ENCODE results near the gene CARMIL3. TPM values are rescaled to one million over a fixed set of nuclear protein-coding genes. Genes with fewer than 3 reads are reported as not detected.

Gene CARMIL3
- total and polyA plus RNA-seq, 4 experiments from 2014 or later: 0.15 to 0.22 TPM; not detected in 2

- no peaks in the 10 kb centered on the region for H3K9me3 ChIP-seq (ENCODE audit: control insufficient read depth in 1 of 2, low read length in 2 of 2)
- H3K36me3 ChIP-seq (ENCODE audit: insufficient read depth, low read length): no peaks in the 10 kb centered on the region
- H3K4me3 Mint-ChIP-seq: no peak overlapping the region
- H3K27ac Mint-ChIP-seq: peak overlapping the region in 1 of 7 donors; percentile 52
- H3K36me3 Mint-ChIP-seq: no peaks in the 10 kb centered on the region
- no peaks in the 10 kb centered on the region for H3K27me3 ChIP-seq (ENCODE audit: insufficient read depth, low read length)
- no peak for DNase-seq
- no peaks in the 10 kb centered on the region for H3K9me3 Mint-ChIP-seq
- CTCF ChIA-PET (ENCODE audit: partially characterized antibody): interaction anchor here (0.7 to 17.4 kb wide), 25 partner anchors 9 to 374 kb away, joined by 3 to 475 read pairs (median 6); partner anchors contain the start of genes CPNE6, DCAF11, DHRS4L2 and IRF9
- H3K27me3 Mint-ChIP-seq: peaks cover 6 to 7% of the 10 kb centered on the region in 2 donors
- no peak overlapping the region for H3K27ac ChIP-seq (ENCODE audit: low read depth, low read length)
- H3K4me1 ChIP-seq (ENCODE audit: insufficient read depth, low read length): peaks cover 8% of the 10 kb centered on the region
- no peak overlapping the region for H3K4me3 ChIP-seq (ENCODE audit: low read length in 2 of 2)
- POLR2A ChIA-PET (ENCODE audit: partially characterized antibody): interaction anchor here (0.6 to 3.6 kb wide), 10 partner anchors 24 to 158 kb away, joined by 3 to 55 read pairs (median 20); partner anchors contain the start of genes DCAF11, EMC9, IRF9 and MDP1
- peaks cover 9 to 17% (median 12%) of the 10 kb centered on the region in 4 donors for H3K4me1 Mint-ChIP-seq
- intact Hi-C loops (cut with micrococcal nuclease): loop anchor here (5.0 kb wide), 1 partner anchor 380 kb away; no protein-coding TSS in a partner anchor
Observed at GRCh38 chr14:24057271-24057670, 5.5 kb downstream of the CARMIL3 start.

DNA sequence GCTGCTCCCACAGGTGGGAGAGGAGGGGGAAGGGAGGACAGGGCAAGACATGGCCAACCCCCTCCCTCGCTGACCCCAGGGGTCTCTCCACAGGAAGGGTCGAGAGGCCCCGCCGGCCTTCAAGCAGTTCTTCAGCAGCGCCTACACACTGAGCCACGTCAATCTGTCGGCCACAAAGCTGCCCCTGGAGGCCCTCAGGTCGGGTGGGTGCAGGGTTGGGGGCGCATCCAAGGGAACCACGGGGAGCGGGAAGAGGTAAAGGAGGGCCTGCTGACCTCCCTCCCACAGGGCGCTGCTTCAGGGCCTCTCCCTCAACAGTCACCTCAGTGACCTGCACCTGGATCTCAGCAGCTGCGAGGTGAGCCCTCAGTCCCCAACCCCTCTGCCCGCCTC, 6.1 kb downstream of the CARMIL3 start:
- no peaks in the 10 kb centered on the region for H3K27me3 ChIP-seq (ENCODE audit: insufficient read depth, low read length)
- no peak overlapping the region for H3K4me3 ChIP-seq (ENCODE audit: low read length in 2 of 2)
- CTCF ChIA-PET (ENCODE audit: partially characterized antibody): interaction anchor here (0.7 to 17.4 kb wide), 32 partner anchors 8 to 373 kb away, joined by 3 to 475 read pairs (median 5); partner anchors contain the start of genes CPNE6, DCAF11, DHRS4L2 and IRF9
- intact Hi-C loops (cut with micrococcal nuclease): loop anchor here (1.0 to 5.0 kb wide), 8 partner anchors 32 to 379 kb away; partner anchors contain the start of genes IRF9 and PCK2
- H3K4me1 Mint-ChIP-seq: peaks cover 6 to 14% (median 8%) of the 10 kb centered on the region in 4 donors
- peak overlapping the region in 2 of 7 donors; percentile 4 to 41 for H3K27ac Mint-ChIP-seq
- POLR2A ChIA-PET (ENCODE audit: partially characterized antibody): interaction anchor here (0.8 to 3.6 kb wide), 16 partner anchors 8 to 233 kb away, joined by 3 to 55 read pairs (median 7); partner anchors contain the start of genes DCAF11, EMC9, IRF9 and MDP1
- no peak overlapping the region for H3K4me3 Mint-ChIP-seq
- H3K27me3 Mint-ChIP-seq: peaks cover 6% of the 10 kb centered on the region in 2 donors
- no peaks in the 10 kb centered on the region for H3K9me3 ChIP-seq (ENCODE audit: control insufficient read depth in 1 of 2, low read length in 2 of 2)
- no peaks in the 10 kb centered on the region for H3K36me3 Mint-ChIP-seq
- no peaks in the 10 kb centered on the region for H3K36me3 ChIP-seq (ENCODE audit: insufficient read depth, low read length)
- no peak overlapping the region for H3K27ac ChIP-seq (ENCODE audit: low read depth, low read length)
- H3K9me3 Mint-ChIP-seq: peaks cover 0 to 1% (median 0%) of the 10 kb centered on the region in 8 donors
- no peak for DNase-seq
- peaks cover 2% of the 10 kb centered on the region for H3K4me1 ChIP-seq (ENCODE audit: insufficient read depth, low read length)

- Mint-ChIP-seq H3K9me3 (peaks cover 0 to 2% (median 0%) of the 10 kb centered on the region in 8 donors), H3K27ac (peak overlapping the region in 6 of 7 donors; percentile 10 to 81 (median 36)), H3K36me3 (no peaks in the 10 kb centered on the region), H3K4me1 (peaks cover 2 to 8% (median 3%) of the 10 kb centered on the region in 4 donors), H3K27me3 (peaks cover 2% of the 10 kb centered on the region in 2 donors), H3K4me3 (peak overlapping the region in 1 of 8 donors; percentile 59)
- no peaks in the 10 kb centered on the region for H3K9me3 ChIP-seq (ENCODE audit: control insufficient read depth in 1 of 2, low read length in 2 of 2)
- ChIA-PET POLR2A (ENCODE audit: partially characterized antibody) (interaction anchor here (0.6 to 3.6 kb wide), 16 partner anchors 9 to 233 kb away, joined by 3 to 55 read pairs (median 7); partner anchors contain the start of genes CHMP4A, DCAF11, EMC9 and IRF9), CTCF (ENCODE audit: partially characterized antibody) (interaction anchor here (0.7 to 17.4 kb wide), 31 partner anchors 8 to 373 kb away, joined by 3 to 475 read pairs (median 5); partner anchors contain the start of genes CPNE6, DCAF11, IRF9 and KHNYN)
- no peak overlapping the region for H3K4me3 ChIP-seq (ENCODE audit: low read length in 2 of 2)
- intact Hi-C loops (cut with micrococcal nuclease): loop anchor here (1.0 to 5.0 kb wide), 8 partner anchors 32 to 379 kb away; partner anchors contain the start of genes IRF9 and PCK2
- no peaks in the 10 kb centered on the region for H3K27me3 ChIP-seq (ENCODE audit: insufficient read depth, low read length)
- H3K4me1 ChIP-seq (ENCODE audit: insufficient read depth, low read length): no peaks in the 10 kb centered on the region
- H3K36me3 ChIP-seq (ENCODE audit: insufficient read depth, low read length): no peaks in the 10 kb centered on the region
- peak; percentile 49 to 63 (median 61) for DNase-seq
- no peak overlapping the region for H3K27ac ChIP-seq (ENCODE audit: low read depth, low read length)
Observed at GRCh38 chr14:24058260-24058950, 6.6 kb downstream of the CARMIL3 start.

DNA sequence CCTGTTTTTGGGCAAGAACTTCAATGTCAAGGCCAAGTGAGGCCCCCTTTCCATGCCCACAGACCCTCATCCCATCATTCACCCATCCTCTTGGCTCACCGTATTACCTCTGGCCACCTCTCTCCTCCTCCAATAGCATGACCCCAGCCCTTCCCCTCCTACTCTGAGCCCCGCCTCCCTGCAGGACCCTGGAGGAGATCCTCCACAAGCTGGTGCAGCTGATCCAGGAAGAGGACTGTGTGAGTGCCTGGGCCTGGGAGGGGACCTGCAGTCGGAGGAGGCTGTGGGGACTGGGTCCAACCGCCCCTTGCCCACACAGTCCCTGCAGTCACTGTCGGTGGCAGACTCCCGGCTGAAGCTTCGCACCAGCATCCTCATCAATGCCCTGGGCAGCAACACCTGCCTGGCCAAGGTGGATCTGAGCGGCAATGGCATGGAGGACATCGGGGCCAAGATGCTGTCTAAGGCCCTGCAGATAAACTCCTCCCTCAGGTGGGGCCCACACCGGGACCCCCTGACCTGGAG, 7.2 kb downstream of the CARMIL3 start:
- Histone ChIP-seq H3K9me3 (ENCODE audit: control insufficient read depth in 1 of 2, low read length in 2 of 2) (no peaks in the 10 kb centered on the region), H3K36me3 (ENCODE audit: insufficient read depth, low read length) (no peaks in the 10 kb centered on the region), H3K27me3 (ENCODE audit: insufficient read depth, low read length) (no peaks in the 10 kb centered on the region), H3K27ac (ENCODE audit: low read depth, low read length) (no peak overlapping the region), H3K4me1 (ENCODE audit: insufficient read depth, low read length) (no peaks in the 10 kb centered on the region), H3K4me3 (ENCODE audit: low read length in 2 of 2) (no peak overlapping the region)
- Mint-ChIP-seq H3K36me3 (no peaks in the 10 kb centered on the region), H3K4me3 (no peak overlapping the region), H3K27me3 (peaks cover 0 to 2% of the 10 kb centered on the region in 2 donors), H3K27ac (peak overlapping the region in 2 of 7 donors; percentile 30 to 81), H3K9me3 (peaks cover 0 to 2% (median 0%) of the 10 kb centered on the region in 8 donors), H3K4me1 (peaks cover 2 to 6% (median 3%) of the 10 kb centered on the region in 4 donors)
- ChIA-PET POLR2A (ENCODE audit: partially characterized antibody) (interaction anchor here (0.6 to 3.6 kb wide), 12 partner anchors 22 to 112 kb away, joined by 3 to 55 read pairs (median 16); partner anchors contain the start of genes DCAF11, EMC9, IRF9 and NRL), CTCF (ENCODE audit: partially characterized antibody) (interaction anchor here (0.7 to 17.4 kb wide), 23 partner anchors 9 to 372 kb away, joined by 3 to 475 read pairs (median 6); partner anchors contain the start of genes CPNE6, DCAF11, IRF9 and KHNYN)
- no peak for DNase-seq
- intact Hi-C loops (cut with micrococcal nuclease): loop anchor here (1.0 to 5.0 kb wide), 8 partner anchors 31 to 378 kb away; partner anchors contain the start of genes IRF9 and PCK2

GRCh38 chr14:24059841-24060388, 8.1 kb downstream of the CARMIL3 start:
- H3K4me1 Mint-ChIP-seq: peaks cover 2 to 6% (median 3%) of the 10 kb centered on the region in 4 donors
- ChIA-PET CTCF (ENCODE audit: partially characterized antibody) (interaction anchor here (4.0 to 17.4 kb wide), 4 partner anchors 23 to 101 kb away, joined by 49 to 475 read pairs (median 244); partner anchors contain the start of genes IRF9 and PCK2), POLR2A (ENCODE audit: partially characterized antibody) (interaction anchor here (1.0 to 1.3 kb wide), 2 partner anchors 34 to 49 kb away, joined by 3 read pairs; partner anchors contain the start of gene PCK2)
- H3K9me3 Mint-ChIP-seq: peaks cover 0 to 2% (median 0%) of the 10 kb centered on the region in 8 donors
- peaks cover 0 to 2% of the 10 kb centered on the region in 2 donors for H3K27me3 Mint-ChIP-seq
- intact Hi-C loops (cut with micrococcal nuclease): loop anchor here (5.0 kb wide), 1 partner anchor 377 kb away; no protein-coding TSS in a partner anchor
- no peak overlapping the region for H3K4me3 Mint-ChIP-seq
- DNase-seq: no peak
- H3K36me3 ChIP-seq (ENCODE audit: insufficient read depth, low read length): no peaks in the 10 kb centered on the region
- H3K9me3 ChIP-seq (ENCODE audit: control insufficient read depth in 1 of 2, low read length in 2 of 2): no peaks in the 10 kb centered on the region
- no peaks in the 10 kb centered on the region for H3K27me3 ChIP-seq (ENCODE audit: insufficient read depth, low read length)
- no peak overlapping the region for H3K4me3 ChIP-seq (ENCODE audit: low read length in 2 of 2)
- no peaks in the 10 kb centered on the region for H3K4me1 ChIP-seq (ENCODE audit: insufficient read depth, low read length)
- H3K27ac ChIP-seq (ENCODE audit: low read depth, low read length): no peak overlapping the region
- H3K36me3 Mint-ChIP-seq: no peaks in the 10 kb centered on the region
- H3K27ac Mint-ChIP-seq: no peak overlapping the region

DNA sequence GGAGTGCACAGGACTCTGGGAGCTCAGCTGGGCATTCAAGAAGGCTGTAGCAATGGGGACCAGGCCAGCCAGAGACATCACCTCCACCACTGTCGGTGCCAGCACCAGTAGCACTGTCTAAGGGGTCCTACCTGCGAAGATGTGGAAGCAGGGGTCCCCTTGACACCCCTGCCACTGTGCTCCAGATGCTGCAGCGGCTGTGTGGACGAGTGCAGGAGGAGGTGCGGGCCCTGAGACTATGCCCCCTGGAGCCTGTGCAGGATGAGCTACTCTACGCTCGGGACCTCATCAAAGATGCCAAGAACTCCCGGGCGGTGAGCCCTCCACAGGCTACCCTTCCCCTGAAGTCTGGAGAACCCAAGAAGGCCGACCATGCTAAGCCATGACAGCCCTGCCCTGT, 8.6 kb downstream of the CARMIL3 start:
- H3K36me3 Mint-ChIP-seq: no peaks in the 10 kb centered on the region
- intact Hi-C loops (cut with micrococcal nuclease): no loop called here
- POLR2A ChIA-PET (ENCODE audit: partially characterized antibody): interaction anchor here (1.0 to 1.3 kb wide), 2 partner anchors 33 to 49 kb away, joined by 3 read pairs; partner anchors contain the start of gene PCK2

More for the DNA sequence above, 8.6 kb downstream of the CARMIL3 start:
- Mint-ChIP-seq H3K27ac (no peak overlapping the region), H3K4me3 (no peak overlapping the region), H3K4me1 (peaks cover 2 to 6% (median 3%) of the 10 kb centered on the region in 4 donors), H3K27me3 (peaks cover 0 to 2% of the 10 kb centered on the region in 2 donors), H3K9me3 (peaks cover 0 to 2% (median 0%) of the 10 kb centered on the region in 8 donors)
- H3K4me3 ChIP-seq (ENCODE audit: low read length in 2 of 2): no peak overlapping the region
- CTCF ChIA-PET (ENCODE audit: partially characterized antibody): interaction anchor here (7.1 to 17.4 kb wide), 3 partner anchors 23 to 46 kb away, joined by 95 to 475 read pairs (median 392); partner anchors contain the start of gene PCK2
- no peaks in the 10 kb centered on the region for H3K4me1 ChIP-seq (ENCODE audit: insufficient read depth, low read length)
- no peaks in the 10 kb centered on the region for H3K27me3 ChIP-seq (ENCODE audit: insufficient read depth, low read length)
- no peaks in the 10 kb centered on the region for H3K36me3 ChIP-seq (ENCODE audit: insufficient read depth, low read length)
- no peak overlapping the region for H3K27ac ChIP-seq (ENCODE audit: low read depth, low read length)
- H3K9me3 ChIP-seq (ENCODE audit: control insufficient read depth in 1 of 2, low read length in 2 of 2): no peaks in the 10 kb centered on the region
- DNase-seq: no peak
